Activated CD4-positive, alpha-beta T cell treated with anti-CD3 and anti-CD28 coated beads for 48 hours (primary cell): ENCODE results near the gene CYP11A1.
A peak's percentile ranks its signal among the peaks of the same experiment; 100 is the strongest.

Source experiments
- DNase-seq: peaks from one replicate; pipeline ENCODE4 v3.0.0-alpha.2; 2020

CYP11A1 gene

GRCh38 chr15:74293021-74293810 lies 74.2 kb downstream of the CYP11A1 start:
- DNase-seq = no peak

- DNase-seq = peak; percentile 91
Measured at GRCh38 chr15:74291101-74292071, 76.1 kb downstream of the CYP11A1 start.

- no peak for DNase-seq
Measured at GRCh38 chr15:74290645-74291044, 76.8 kb downstream of the CYP11A1 start.

- DNase-seq = no peak
Measured at GRCh38 chr15:74289671-74290070, 77.8 kb downstream of the CYP11A1 start.
